ENCODE data around the gene SLC39A11.

SLC39A11 gene

DNA sequence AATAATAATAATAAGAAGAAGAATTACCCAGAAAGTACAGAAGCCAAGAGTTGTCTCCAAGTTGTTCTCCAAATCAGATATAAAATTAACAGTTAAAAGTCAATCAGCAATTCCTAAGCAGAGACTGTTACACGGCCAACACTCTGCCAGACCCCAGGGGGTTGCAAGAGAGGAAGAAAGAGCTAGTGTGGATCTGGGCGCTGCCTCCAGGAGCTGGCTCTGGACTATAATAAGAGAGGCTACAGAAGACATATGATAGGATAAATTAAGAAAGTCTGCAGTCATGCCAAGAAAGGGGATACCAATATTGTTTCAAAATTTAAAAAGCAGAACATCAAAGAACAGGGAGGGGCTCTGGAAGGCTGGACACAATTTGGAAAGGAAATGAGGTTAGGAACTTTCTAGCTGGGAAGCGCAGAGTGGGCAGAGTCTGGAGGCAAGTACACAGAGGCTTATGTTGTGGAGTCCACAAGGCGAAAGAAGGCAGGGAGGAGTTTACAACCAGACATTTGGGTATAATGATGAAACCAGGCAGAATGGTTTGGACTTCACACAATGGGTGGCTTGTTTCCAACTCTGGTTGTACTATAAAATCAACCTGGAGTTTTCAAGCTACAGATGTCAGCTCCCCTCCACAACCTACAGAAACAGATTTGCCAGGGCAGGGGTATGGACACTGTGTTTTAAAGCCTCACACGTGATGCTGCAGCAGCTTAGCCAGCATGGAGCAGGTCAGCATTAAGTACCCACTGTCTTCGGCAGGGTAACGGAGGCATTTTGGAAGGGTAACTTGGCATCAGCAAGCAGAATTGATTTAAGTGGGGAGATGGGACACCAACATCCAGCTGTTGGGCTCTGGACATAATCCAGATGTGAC, 49.4 kb downstream of the SLC39A11 start:
- no peak for DNase-seq (ENCODE audit: low spot score)

DNA sequence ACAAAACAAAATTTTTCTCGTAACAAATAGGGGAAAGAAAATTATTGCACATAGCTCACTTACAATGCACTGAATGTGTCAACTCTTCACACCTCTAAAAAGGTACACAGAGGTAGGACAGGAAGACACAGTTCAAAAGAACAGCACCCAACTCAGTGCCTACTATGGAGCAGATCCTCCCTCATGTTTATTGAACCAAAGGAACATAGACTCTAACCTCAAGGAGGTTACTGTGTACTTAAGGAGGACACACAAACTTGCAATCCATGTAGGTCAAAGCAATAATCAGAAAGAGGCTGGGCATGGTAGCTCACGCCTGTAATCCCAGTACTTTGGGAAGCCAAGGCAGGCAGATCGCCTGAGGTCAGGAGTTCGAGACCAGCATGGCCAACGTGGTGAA, 50.3 kb downstream of the SLC39A11 start:
- no peak for DNase-seq (ENCODE audit: low spot score)

DNA sequence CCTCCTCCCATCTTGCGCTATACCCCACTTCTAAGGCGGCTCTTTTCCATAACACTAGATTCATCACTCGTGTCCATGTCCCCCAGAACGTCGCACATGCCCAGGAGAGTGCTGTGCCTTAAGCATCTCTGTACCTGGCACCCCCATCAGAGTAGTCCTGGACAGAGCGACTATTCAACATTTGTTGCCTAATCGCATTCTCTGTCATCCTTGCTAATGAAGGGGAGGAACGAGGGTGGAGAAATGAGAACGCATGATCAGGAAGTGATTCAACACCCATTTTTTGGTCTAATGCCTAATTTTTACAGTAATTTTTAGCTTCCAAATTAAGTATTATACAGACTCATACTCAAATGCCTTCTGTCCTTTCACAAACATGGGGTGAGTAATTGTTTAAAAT, 53.2 kb downstream of the SLC39A11 start:
- DNase-seq (ENCODE audit: low spot score) = no peak

DNA sequence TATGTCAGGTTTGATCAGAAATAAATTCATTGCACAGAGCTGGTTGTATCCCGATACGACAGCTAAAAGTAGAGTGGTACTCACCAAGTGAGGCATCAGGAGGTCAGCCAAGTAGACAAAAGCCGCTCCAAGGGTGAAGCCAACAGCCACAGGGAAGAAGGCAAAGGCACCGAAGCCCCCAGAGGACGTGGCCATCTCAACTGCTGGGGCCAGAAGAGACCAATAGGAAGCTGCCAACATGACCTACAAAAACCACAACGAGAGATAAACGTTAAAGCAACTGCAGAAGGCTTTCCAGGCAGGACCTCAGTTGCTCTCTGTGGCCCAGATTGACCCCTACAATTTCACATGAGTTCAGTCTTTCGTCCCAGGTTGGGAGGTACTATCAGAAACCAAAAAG, 61.0 kb downstream of the SLC39A11 start:
- DNase-seq (ENCODE audit: low spot score) = no peak

DNA sequence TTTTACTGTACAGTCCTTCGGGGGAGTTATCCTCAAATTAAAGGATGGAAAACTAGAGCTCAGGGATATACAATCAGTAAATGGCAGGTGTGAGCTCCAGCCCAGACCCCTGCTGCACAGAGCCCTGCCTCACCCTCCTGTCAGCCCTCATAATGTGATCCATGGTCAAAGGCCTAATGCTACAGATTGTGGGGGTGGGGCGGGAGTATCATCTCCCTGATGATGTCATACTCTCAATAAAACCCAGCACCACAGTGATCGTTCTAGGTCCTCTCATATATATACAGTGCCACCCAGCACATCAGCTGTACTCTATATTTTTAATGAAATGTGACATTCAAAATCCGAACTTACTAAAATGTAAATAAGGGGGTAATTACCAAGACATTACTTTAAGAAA, 61.5 kb downstream of the SLC39A11 start:
- no peak for DNase-seq (ENCODE audit: low spot score)

DNA sequence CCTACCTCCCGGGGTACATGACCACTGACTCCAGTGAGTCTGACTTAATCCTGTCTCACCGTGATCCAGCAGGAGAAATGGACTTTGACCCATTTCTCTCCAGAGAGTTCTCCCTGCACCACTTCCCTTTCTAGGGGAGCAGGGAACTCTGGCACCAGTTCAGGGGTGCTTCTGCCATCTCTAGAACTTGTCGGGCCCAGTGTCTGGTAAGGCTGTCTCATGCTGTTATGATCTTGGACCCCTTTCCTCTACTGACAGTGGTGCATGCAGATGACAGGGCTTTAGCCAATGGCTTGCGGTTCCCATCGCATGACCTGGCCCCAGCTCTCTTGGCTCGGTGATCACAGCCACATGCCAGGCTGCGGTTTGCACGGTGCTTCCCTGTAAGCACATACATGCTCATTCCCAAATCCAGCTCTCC, 62.0 kb downstream of the SLC39A11 start:
- no peak for DNase-seq (ENCODE audit: low spot score)

DNA sequence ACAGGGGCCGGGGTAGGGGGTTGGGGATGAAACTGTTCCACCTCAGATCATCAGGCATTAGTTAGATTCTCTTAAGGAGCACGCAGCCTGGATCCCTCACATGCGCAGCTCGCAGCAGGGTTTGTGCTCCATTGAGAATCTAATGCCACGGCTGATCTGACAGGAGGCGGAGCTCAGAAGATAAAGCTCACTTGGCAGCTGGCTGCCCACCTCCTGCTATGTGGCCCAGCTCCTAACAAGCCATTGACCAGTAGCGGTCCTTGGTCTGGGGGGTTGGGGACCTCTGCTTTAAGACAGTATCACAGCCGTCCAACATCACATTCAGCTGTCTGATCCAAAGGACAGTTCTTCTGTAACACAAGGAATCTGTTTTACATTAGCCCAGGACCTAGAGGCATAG, 62.5 kb downstream of the SLC39A11 start:
- DNase-seq (ENCODE audit: low spot score) = no peak

DNA sequence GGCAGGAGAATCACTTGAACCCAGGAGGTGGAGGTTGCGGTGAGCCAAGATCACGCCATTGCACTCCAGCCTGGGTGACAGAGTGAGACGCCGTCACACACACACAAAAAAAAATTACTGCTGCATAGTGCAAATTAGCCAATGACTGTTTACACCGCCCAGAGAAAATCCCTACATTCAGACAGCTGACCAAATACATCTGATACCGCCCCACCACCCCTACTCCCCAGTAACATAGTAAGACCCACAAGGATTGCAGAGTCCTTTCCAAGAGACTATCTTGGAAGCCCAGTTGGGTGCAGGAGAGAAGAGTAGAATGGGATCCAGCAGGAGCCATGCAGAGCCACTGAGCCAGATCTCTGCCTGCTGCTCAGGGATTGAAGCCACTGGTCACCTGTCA, 63.5 kb downstream of the SLC39A11 start:
- no peak for DNase-seq (ENCODE audit: low spot score)

DNA sequence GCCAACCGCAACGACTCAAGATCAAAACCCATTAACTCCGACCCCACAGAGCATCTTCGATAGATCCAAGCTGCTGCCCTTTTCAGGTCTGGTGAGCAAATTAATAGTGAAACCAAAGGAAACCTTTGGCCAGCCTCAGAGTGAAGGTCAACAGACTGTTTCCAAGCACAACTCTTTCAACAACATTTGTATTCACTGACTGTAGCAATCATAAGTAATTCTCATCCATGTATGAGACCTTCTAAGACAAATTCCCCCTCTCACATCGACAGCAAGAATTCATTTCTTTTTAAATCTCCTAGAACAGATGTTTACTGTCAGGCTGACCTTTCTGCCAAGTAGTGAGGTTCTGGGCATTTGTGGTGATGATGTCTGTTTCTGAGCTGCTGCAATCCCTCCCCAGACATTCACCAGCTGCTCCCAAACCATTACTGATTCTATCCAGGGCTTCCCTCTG, 64.2 kb downstream of the SLC39A11 start:
- no peak for DNase-seq (ENCODE audit: low spot score)

DNA sequence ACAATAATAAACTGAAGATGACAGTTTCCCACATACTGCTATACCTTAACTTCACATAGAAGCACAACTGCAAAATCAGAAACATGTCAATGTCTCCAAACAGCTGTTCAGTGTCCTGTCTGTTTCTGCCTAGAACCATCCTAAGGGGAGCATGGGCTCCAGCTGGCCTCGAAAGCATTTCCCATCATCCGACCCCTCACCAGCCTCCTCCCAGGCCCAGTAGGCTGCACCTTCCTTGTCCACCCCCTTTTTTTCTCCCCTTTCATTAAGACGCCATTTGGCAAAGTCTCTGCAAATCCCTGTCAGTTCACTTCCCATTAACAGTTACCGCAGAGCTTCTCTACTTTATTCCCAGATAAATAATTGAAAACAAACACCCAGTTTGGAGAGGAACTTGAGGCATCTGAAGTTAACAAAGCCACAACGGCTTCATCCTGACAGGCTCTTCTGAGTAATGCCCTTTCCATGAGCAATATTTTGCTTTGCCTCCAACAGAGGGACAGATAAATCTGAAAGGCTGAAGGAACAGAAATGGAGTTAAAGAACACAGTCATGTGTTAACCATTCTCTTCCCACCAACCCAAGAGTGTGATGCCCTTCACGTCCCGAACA, 65.3 kb downstream of the SLC39A11 start:
- DNase-seq (ENCODE audit: low spot score) = no peak

DNA sequence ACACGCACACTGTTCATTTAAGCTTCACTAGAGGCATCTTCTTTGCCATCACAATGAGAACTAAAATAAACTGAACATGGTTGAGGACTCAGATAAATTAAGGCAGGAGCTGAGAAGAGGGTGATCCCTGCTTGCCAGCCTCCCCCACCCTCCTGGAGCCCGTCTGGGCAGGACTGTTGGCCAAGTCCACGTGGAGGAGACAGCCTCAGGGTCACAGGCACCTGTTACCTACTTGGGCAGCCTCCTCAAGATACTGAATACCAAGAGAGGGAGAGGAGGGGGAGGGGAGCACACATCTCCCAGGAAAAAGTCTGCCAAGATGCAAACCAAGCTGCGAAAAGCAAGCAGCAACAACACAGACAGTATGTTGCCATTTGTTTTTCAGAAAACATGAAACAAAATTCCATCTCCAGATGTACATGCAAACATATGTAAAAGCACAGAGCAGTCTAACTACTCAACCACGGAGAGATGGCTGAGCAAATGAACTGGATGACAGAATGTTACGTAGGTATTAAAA, 67.4 kb downstream of the SLC39A11 start:
- DNase-seq (ENCODE audit: low spot score) = no peak

DNA sequence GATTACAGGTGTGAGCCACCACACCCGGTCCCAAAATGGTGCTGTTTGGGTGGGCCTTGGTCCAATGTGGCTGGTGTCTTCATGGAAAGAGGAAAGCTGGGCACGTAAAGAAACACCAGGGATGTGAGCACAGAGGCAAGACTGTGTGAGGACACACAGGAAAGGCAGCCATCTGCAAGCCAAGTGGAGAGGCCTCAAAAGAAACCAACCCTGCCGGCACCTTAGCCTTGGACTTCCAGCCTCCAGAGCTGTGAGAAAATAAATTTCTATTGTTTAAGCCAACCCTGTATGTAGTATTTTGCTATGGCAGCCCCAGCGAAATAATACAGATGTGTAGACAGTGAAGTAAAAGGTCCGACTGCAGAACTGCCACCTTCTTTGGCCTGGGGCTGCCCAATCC, 68.7 kb downstream of the SLC39A11 start:
- DNase-seq (ENCODE audit: low spot score) = no peak

DNA sequence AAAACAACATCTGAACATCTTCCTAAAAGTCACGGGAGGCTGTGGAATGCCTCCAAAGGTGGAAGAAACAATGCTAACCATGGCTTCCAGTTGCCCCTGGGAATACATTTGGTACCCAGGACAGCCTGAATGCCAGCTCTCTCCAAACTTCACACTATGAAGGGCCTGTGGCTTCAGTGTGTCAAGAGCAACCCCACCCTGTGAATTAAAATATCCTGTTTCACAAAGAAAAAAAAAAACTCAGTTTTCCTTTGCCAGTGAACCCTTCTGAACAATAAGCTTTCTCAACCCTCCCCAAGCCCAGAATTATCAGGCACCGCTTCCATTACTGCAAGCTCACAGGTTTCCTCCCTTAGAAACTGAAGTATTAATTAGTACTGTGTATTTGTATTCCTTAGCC, 69.8 kb downstream of the SLC39A11 start:
- no peak for DNase-seq (ENCODE audit: low spot score)

DNA sequence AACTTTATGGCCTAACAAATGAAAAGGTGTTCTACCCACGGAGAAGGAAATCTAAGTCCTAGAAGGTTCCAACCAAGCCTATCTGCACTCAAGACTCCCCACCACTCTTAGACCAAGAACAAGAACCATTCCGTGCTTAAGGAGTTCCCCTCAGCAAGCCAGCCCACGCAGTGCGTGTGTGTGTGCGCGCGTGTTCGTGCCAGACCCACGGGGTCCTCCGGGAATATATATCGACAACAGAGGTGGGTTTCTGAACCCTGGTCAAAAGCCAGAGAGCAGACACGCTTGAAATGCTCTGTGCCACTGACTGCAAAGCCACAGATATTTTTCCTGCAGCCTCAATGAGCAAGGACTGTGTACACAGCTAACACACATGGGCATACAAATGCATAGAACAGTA, 70.7 kb downstream of the SLC39A11 start:
- no peak for DNase-seq (ENCODE audit: low spot score)

DNA sequence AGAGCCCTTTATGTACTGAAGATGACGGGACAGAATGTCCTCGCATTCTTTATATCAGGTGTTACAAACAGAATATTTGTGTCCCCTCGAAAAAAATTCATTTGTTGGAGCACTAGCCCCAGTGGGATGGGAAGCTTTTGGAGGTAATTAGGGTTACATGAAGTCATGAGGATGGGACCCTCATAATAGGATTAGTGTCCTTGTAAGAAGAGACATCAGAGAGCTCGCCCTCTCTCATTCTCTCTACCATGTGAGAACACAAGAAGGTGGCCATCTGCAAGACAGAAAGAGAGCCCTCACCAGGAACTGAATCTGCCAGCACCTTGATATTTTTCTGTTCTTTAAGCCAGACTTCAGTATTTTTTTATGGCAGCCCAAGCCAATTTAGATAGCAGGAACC, 72.4 kb downstream of the SLC39A11 start:
- no peak for DNase-seq (ENCODE audit: low spot score)

DNA sequence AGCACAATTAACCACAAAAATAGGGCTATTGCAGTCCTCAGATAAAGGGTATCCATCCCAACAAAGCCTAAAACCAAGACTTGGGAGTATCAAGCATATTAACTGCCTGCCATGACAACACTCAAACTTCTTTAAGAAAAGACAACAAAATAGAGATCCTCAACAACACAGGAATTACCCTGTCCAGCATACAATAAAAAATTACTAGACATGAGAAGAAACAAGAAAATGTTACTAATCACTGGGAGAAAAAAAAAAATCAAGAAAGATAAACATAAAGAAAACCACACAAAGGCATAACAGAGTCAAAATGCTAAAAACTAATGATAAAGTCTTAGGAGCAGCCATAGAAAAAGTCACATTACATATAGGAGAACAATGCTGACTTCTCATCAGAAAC, 73.9 kb downstream of the SLC39A11 start:
- DNase-seq (ENCODE audit: low spot score) = no peak

DNA sequence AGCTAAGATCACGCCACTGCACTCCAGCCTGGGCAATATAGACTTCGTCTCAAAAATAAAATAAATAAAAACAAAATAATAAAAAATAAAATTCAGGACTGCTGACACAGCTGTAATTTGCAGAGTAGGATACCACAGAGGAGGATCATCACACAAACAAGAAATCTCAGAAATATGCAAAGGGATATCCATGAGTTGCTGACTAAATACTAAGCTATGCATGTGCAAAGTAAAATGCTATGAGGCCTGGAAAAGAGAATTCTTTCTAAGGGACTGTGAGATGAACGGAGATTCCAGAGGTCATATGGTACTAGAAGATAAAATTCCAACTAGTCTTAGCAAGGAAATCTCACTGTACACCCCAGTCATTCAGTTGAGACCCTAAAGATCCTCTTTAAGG, 74.8 kb downstream of the SLC39A11 start:
- no peak for DNase-seq (ENCODE audit: low spot score)

DNA sequence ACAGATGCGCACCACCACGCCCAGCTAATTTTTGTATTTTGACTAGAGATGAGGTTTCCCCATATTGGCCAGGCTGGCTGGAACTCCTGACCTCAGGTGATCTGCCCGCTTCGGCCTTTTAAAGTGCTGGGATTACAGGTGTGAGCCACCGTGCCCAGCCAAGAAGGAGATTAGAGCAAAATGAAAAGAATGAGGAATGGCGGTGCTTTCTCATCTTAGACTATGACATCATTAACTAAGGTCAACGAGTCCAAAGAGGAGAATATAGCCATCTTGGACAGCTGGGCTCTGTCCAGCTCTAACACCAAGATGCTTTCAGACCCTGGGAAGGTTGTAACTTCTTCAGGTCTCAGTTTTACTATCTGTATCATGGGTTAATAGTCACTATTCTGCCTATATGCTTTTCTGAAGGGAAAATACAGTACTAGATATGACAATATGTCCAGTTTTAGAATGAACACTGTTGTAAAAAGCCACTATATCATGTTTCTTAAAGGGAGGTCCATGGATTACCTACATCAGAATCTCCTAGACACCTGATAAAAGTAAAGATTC, 76.7 kb downstream of the SLC39A11 start:
- DNase-seq (ENCODE audit: low spot score) = no peak

DNA sequence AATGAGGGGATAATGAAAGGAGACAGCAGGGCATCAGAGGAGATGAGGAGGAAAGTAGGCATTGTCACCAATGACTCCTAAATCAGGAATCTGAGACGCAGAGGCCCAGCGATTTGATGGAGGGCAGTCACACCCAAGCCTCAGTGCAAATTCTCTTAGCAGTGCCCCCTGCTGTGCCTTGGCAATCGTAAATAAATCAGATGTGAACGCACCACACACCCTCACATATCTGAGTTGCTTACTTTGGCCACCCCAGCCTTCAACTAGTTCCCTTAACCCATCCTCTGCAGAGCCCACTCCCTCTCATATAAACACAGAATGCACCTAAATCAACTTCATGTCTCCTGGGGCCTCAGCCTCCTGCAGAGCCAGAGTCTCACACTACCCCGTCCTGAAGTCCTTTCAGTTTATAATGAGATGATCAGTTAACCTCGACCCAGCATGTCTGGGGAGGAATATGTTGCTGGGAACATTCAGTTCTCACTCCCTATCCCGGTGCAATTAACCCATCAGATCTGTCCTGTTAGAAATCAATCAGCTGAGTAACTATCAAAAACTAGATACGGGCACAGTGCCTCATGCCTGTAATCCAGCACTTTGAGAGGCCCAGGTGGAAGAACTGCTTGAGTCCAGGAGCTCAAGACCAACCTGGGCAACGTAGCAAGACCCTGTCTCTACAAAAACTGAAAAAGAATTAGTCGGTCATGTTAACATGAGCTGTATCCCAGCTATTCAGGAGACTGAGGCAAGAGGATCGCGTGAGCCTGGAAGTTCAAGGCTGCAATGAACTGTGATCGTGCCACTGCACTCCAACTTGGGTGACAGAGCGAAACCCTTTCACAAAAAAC, 78.4 kb downstream of the SLC39A11 start:
- DNase-seq (ENCODE audit: low spot score) = no peak

DNA sequence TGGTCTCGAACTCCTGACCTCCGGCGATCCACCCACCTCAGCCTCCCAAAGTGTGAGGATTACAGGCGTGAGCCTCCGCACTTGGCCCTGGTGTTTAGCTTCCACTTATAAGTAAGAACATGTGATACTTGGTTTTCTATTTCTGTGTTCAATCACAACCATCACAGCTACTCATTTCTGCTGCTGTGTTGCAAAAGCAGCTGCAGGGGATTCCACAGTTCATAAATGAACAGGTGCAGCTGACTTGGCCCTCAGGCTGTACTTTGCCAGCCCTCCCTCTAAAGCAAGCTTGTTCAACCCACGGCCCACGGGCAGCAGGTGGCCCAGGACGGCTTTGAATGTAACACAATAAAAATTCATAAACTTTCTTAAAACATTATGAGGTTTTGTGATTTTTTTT, 79.2 kb downstream of the SLC39A11 start:
- DNase-seq (ENCODE audit: low spot score) = no peak

DNA sequence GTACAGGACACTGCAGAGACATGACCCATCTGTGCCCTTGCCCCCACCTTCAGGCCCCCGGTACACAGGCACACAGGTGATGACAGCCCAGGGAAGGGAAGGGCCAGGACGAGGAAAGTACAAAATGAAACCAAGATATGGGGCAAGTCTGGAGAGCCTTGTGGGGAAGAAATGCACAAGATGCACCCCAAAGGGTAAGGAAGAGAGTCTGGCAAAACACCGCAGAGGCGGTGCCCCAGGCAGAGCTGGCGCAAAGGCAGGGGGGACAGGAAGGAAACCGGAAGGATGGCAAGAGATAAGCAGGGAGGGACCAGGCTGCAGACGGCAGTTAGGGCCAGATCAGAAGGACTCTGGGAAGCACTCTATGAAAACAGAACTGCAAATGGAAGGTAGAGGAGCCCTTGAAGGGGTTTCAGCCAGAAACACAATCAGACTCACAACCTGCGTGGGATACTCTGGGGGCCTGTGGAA, 81.4 kb downstream of the SLC39A11 start:
- DNase-seq (ENCODE audit: low spot score) = no peak

DNA sequence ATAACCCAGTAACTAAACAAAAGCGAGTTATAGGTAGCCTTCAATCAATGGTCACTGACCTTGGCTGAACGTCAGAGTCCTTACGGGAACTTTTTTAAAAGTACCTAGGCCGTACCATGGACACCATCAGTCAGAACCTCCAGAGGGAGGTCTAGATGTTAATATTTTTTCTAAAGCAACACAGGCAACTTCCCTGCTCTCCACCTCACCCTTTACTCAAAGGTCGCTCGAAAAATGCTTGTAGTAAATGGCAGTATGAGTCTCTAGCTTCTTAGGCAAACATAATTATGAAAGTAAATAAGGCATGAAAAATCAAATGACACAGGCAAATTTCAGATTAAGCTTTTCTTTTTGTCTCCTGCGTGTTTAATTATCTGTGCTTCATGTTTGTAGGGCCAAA, 82.1 kb downstream of the SLC39A11 start:
- DNase-seq (ENCODE audit: low spot score) = no peak
